ENCODE results near the gene NOS1AP. TPM values are rescaled to one million over a fixed set of nuclear protein-coding genes. Genes with fewer than 3 reads are reported as not detected.

NOS1AP gene
- total and polyA plus RNA-seq, 9 of the 15 experiments (the other 6 are each of a cell fraction or from before 2014, with no cell fraction given): 0.07 to 1.5 (median 0.22) TPM

GRCh38 chr1:162108426-162108825, 38.9 kb downstream of the NOS1AP start:
- H3K9ac ChIP-seq (ENCODE audit: insufficient read depth in 1 of 2, low read depth in 2 of 2, low read length in 2 of 2): no peak overlapping the region
- DNase-seq (ENCODE audit: extremely low read depth in 1 of 4, low spot score in 3 of 4) (no peak), ATAC-seq (no peak), FAIRE-seq (no peak)
- BruUV-seq (replicated peaks): no TSS peak
- no peak overlapping the region for H3K27ac ChIP-seq (ENCODE audit: extremely low read depth, low read depth, low read length)
- peaks cover 0 to 19% of the 10 kb centered on the region in 2 experiments; a peak in 2 of 5 replicates for H3K27me3 ChIP-seq (ENCODE audit: control insufficient read depth in 2 of 2, insufficient read depth in 2 of 2, low read length in 2 of 2)
- H3K9me3 ChIP-seq (replicated peaks; ENCODE audit: control insufficient read depth, insufficient read depth, low read depth, low read length): no peaks in the 10 kb centered on the region
- H3K36me3 ChIP-seq (ENCODE audit: control insufficient read depth, insufficient read depth, low read length): no peaks in the 10 kb centered on the region
- no peaks in the 10 kb centered on the region for H3K79me2 ChIP-seq (ENCODE audit: control insufficient read depth, insufficient read depth, low read length)
- in situ Hi-C loops (cut with MboI): no loop called here
- H2AFZ ChIP-seq (ENCODE audit: low read depth, low read length): no peak overlapping the region
- H3K9me1 ChIP-seq (ENCODE audit: control insufficient read depth, insufficient read depth, low read length): no peaks in the 10 kb centered on the region
- intact Hi-C loops (cut with micrococcal nuclease): no loop called here
- no peak overlapping the region for H3K4me3 ChIP-seq
- no peaks in the 10 kb centered on the region; a peak in 1 of 5 replicates for H3K4me1 ChIP-seq (replicated peaks in 1 of 2; ENCODE audit: control insufficient read depth in 2 of 2, insufficient read depth in 2 of 2, low read length in 2 of 2)
- H4K20me1 ChIP-seq (replicated peaks; ENCODE audit: control insufficient read depth, insufficient read depth, low read length): no peaks in the 10 kb centered on the region
- CTCF ChIA-PET (ENCODE audit: low intra/inter-chr PET ratio): no interaction called here
- POLR2A ChIA-PET: interaction anchor here (1.3 kb wide), 1 partner anchor 24 kb away, joined by 3 read pairs; no protein-coding TSS in a partner anchor
- H3K4me2 ChIP-seq (ENCODE audit: insufficient read depth, low read length): no peak overlapping the region
- TF ChIP-seq U2AF2 (optimal IDR thresholded peaks at IDR 0.05; ENCODE audit: low read depth, low read length) (no peak), NR2C1 (IDR thresholded peaks at IDR 0.05) (no peak), NR2C1 (tag; IDR thresholded peaks at IDR 0.05) (no peak), RNF219 (CRISPR knock-in tag; IDR thresholded peaks at IDR 0.05) (no peak), MTF1 (CRISPR knock-in tag; IDR thresholded peaks at IDR 0.05; ENCODE audit: borderline replicate concordance) (no peak), MYC (IDR thresholded peaks at IDR 0.05; ENCODE audit: low read depth, low read length) (no peak), MYC (CRISPR knock-in tag; IDR thresholded peaks at IDR 0.05; ENCODE audit: borderline replicate concordance, low read depth) (no peak), CHAMP1 (IDR thresholded peaks at IDR 0.05) (no peak), ZNF583 (CRISPR knock-in tag; IDR thresholded peaks at IDR 0.05) (no peak), ZBTB9 (CRISPR knock-in tag; IDR thresholded peaks at IDR 0.05) (no peak), SMAD2 (IDR thresholded peaks at IDR 0.05; ENCODE audit: low read depth, low read length) (no peak), SIN3B (IDR thresholded peaks at IDR 0.05; ENCODE audit: low read depth) (no peak), CBX3 (IDR thresholded peaks at IDR 0.05; ENCODE audit: borderline replicate concordance in 1 of 2, low read length in 2 of 2) (no peak), POLR2H (tag; IDR thresholded peaks at IDR 0.05; ENCODE audit: low read depth) (no peak), CTBP1 (IDR thresholded peaks at IDR 0.05; ENCODE audit: borderline replicate concordance) (no peak), TEAD1 (CRISPR knock-in tag; IDR thresholded peaks at IDR 0.05) (no peak), FOXA3 (CRISPR knock-in tag; conservative IDR thresholded peaks at IDR 0.05 in 1 of 2, IDR thresholded peaks at IDR 0.05 in 1 of 2) (no peak)
